B cell (primary cell): ENCODE measurements around the gene ARRDC1. TPM values are rescaled to one million over a fixed set of nuclear protein-coding genes. Genes with fewer than 3 reads are reported as not detected.

ENCODE experiments used
- ATAC-seq: fragments of 200-7000 bp; cut with Tn5 transposase; one replicate; pipeline ENCODE4 v1.10.0; 2021; ENCODE audit warnings: low read depth, mild to moderate bottlenecking, moderate number of reproducible peaks, moderate library complexity
- CTCF ChIA-PET: fragments of 350-600 bp; sonication (Branson Sonifier 250); formaldehyde crosslinking; loops from one replicate; lab custom pipeline; 2021; ENCODE audit warnings: antibody characterized with exemption, inconsistent platforms; lab: Charles Lee
- POLR2A ChIA-PET: fragments of 350-600 bp; sonication (Branson Sonifier 250); formaldehyde crosslinking; loops from one replicate; lab custom pipeline; 2021; ENCODE audit warnings: antibody characterized with exemption; lab: Charles Lee
- DNase-seq: peaks from one replicate; pipeline ENCODE4 v3.0.0; 2013
- H2AFZ ChIP-seq: 2 replicates; pipeline ENCODE4 v1.6.1; 2012; ENCODE audit warnings: mild to moderate bottlenecking, low read depth, low read length; ENCODE audit not compliant: insufficient read depth, poor library complexity, severe bottlenecking
- H3K27ac ChIP-seq, 2 donors: 1 replicate in 1 of 2; 2 replicates in 1 of 2; pipeline ENCODE4 v1.5.1; 2012 to 2013; ENCODE audit warnings: low read length in 2 of 2, mild to moderate bottlenecking in 2 of 2, moderate library complexity in 1 of 2
- H3K27me3 ChIP-seq, 4 experiments: fragments of 200-600 bp in 1 of 4; sonication (generic) in 1 of 4; replicated peaks in 1 of 4; 1 replicate in 2 of 4; 2 replicates in 2 of 4; pipeline versions ENCODE4 v1.6.1 to v1.7.0; 2013 to 2016; ENCODE audit warnings: low read length in 3 of 4, mild to moderate bottlenecking in 2 of 4, mixed read lengths in 1 of 4, moderate library complexity in 1 of 4; ENCODE audit not compliant: insufficient read depth in 4 of 4, control insufficient read depth in 3 of 4; ENCODE audit errors: control extremely low read depth in 1 of 4
- H3K36me3 ChIP-seq, 2 experiments: replicated peaks in 1 of 2; 1 replicate in 1 of 2; 2 replicates in 1 of 2; pipeline versions ENCODE4 v1.6.1 to v1.7.1; 2013; ENCODE audit warnings: low read length in 1 of 2; ENCODE audit not compliant: insufficient read depth in 2 of 2, control insufficient read depth in 1 of 2; ENCODE audit errors: control extremely low read depth in 1 of 2, extremely low read depth in 1 of 2
- H3K4me1 ChIP-seq, 2 donors: fragments of 200-600 bp in 1 of 2; sonication (generic) in 1 of 2; 1 replicate in 1 of 2; 2 replicates in 1 of 2; pipeline versions ENCODE4 v1.5.1 to v1.6.1; 2013 to 2017; ENCODE audit warnings: low read length in 2 of 2; ENCODE audit not compliant: control insufficient read depth in 2 of 2, insufficient read depth in 2 of 2
- H3K4me2 ChIP-seq: replicated peaks from 2 replicates; pipeline ENCODE3; 2012; ENCODE audit warnings: mild to moderate bottlenecking, low read depth, low read length; ENCODE audit not compliant: poor library complexity, severe bottlenecking
- H3K4me3 ChIP-seq, 5 experiments: fragments of 200-600 bp in 1 of 5; sonication (generic) in 1 of 5; 1 replicate in 3 of 5; 2 replicates in 2 of 5; pipeline versions ENCODE4 v1.5.1 to v1.7.0; 2011 to 2016; ENCODE audit warnings: low read length in 4 of 5, mild to moderate bottlenecking in 4 of 5, low read depth in 2 of 5, control low read depth in 1 of 5, moderate library complexity in 1 of 5; ENCODE audit not compliant: insufficient read depth in 1 of 5; ENCODE audit errors: control extremely low read depth in 1 of 5, extremely low read depth in 1 of 5
- H3K79me2 ChIP-seq: fragments of 200-600 bp; sonication (generic); one replicate; pipeline ENCODE4 v1.6.0; 2016; ENCODE audit warnings: low read length; ENCODE audit not compliant: control insufficient read depth, insufficient read depth
- H3K9ac ChIP-seq: fragments of 200-600 bp; sonication (generic); 2 replicates; pipeline ENCODE4 v1.6.1; 2017; ENCODE audit warnings: mild to moderate bottlenecking, low read length, moderate library complexity
- H3K9me3 ChIP-seq, 3 donors: one replicate each; pipeline versions ENCODE4 v1.6.1 to v1.7.1; 2013; ENCODE audit warnings: low read length in 2 of 3; ENCODE audit not compliant: control insufficient read depth in 2 of 3, insufficient read depth in 1 of 3; ENCODE audit errors: control extremely low read depth in 1 of 3
- H4K20me1 ChIP-seq: 2 replicates; pipeline ENCODE4 v1.6.0; 2012; ENCODE audit warnings: mild to moderate bottlenecking, low read length; ENCODE audit not compliant: insufficient read depth, control insufficient read depth, poor library complexity, severe bottlenecking
- H3K27ac Mint-ChIP-seq: one replicate; pipeline ENCODE4 v1.8.0; 2021; ENCODE audit warnings: mixed read lengths
- H3K27me3 Mint-ChIP-seq: one replicate; pipeline ENCODE4 v1.8.0; 2021; ENCODE audit warnings: mixed read lengths
- H3K4me1 Mint-ChIP-seq: one replicate; pipeline ENCODE4 v1.8.0; 2021; ENCODE audit warnings: mixed read lengths
- H3K4me3 Mint-ChIP-seq: one replicate; pipeline ENCODE4 v1.8.0; 2021; ENCODE audit warnings: mixed read lengths
- H3K9me3 Mint-ChIP-seq: one replicate; pipeline ENCODE4 v1.8.0; 2022; ENCODE audit warnings: mixed read lengths; ENCODE audit not compliant: insufficient read depth
- EZH2 ChIP-seq: IDR thresholded peaks from 2 replicates; pipeline ENCODE4 v1.6.1; 2012; ENCODE audit warnings: borderline replicate concordance, low read depth, mild to moderate bottlenecking, moderate library complexity, low read length; ENCODE audit not compliant: insufficient read depth, poor library complexity, severe bottlenecking
- WGBS: methylation state at CpG from one replicate; pipeline ENCODE4 v1.1.5; 2013; ENCODE audit warnings: missing lambda C conversion rate; ENCODE audit not compliant: insufficient coverage; 5-methylcytosine and 5-hydroxymethylcytosine counted together
- intact Hi-C: fragments of 100-400 bp; cut with micrococcal nuclease; formaldehyde crosslinking; loops from one replicate; pipeline ENCODE4 v1.10.0; 2022
- polyA plus RNA-seq: library from polyadenylated mRNA; depleted of rRNA; stranded (reverse); fragments of >200 nt; gene quantifications from 2 replicates; pipeline ENCODE4 v1.2.3, GENCODE V29; 2012
- total RNA-seq, 2 donors: library from RNA; stranded (reverse); fragments of 120-200 nt in 1 of 2; gene quantifications; 1 replicate in 1 of 2; 2 replicates in 1 of 2; pipeline versions ENCODE4 v1.2.3 to v1.2.4, GENCODE V29; 2013 to 2022
- TF ChIP-seq, protein P1 (sequence below): fragments of 200-600 bp; IDR thresholded peaks from one replicate; pipeline ENCODE4 v1.8.0; 2022; ENCODE audit warnings: antibody characterized with exemption, mild to moderate bottlenecking

ARRDC1 gene
- total and polyA plus RNA-seq, 2 donors (not counting 1 experiment from before 2014, with no cell fraction given): 89.2 to 227 TPM

DNA sequence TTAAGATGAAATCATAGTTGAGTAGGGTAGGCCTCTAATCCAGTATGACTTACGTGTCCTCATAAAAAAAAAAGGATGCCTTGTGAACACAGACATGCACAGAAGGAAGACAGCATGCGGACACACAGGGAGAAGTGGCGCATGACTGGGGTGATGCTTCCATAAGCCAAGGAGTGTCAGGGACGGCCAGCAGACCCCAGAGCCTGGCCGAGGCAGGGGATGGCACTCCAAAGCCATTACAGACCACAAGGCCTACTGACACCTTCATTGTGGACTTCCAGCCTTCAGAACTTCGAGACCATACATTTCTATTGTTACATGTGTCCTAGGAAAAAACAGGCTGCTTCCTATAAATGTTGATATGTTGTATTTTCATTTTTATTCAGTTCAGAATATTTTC lies 33.2 kb downstream of the ARRDC1 start:
- Histone ChIP-seq H3K4me1 (peaks cover 11 to 13% of the 10 kb centered on the region in 2 donors), H3K4me3 (peak overlapping the region in 1 of 5 experiments; percentile 48), H2AFZ (no peak overlapping the region), H3K9me3 (no peaks in the 10 kb centered on the region), H3K79me2 (peaks cover 93% of the 10 kb centered on the region), H3K9ac (peak overlapping the region; percentile 60), H3K4me2 (peak overlapping the region; percentile 62), H3K27ac (peak overlapping the region; percentile 18 to 79), H4K20me1 (peaks cover 48% of the 10 kb centered on the region), H3K36me3 (peaks cover 0 to 11% of the 10 kb centered on the region in 2 experiments), H3K27me3 (no peaks in the 10 kb centered on the region)
- intact Hi-C loops: no loop called here
- ChIA-PET POLR2A (no interaction called here), CTCF (interaction anchor here (0.7 to 2.0 kb wide), 2 partner anchors 34 to 76 kb away, joined by 3 to 10 read pairs; no protein-coding TSS in a partner anchor)
- Mint-ChIP-seq H3K27me3 (no peaks in the 10 kb centered on the region), H3K4me3 (peak overlapping the region; percentile 47), H3K9me3 (no peaks in the 10 kb centered on the region), H3K27ac (no peak overlapping the region), H3K4me1 (peaks cover 43% of the 10 kb centered on the region)
- 93% methylated on average over 5 of the region's 6 CpGs for WGBS
- DNase-seq: no peak
- TF ChIP-seq EZH2: no peak
- TF ChIP-seq, protein P1, sequence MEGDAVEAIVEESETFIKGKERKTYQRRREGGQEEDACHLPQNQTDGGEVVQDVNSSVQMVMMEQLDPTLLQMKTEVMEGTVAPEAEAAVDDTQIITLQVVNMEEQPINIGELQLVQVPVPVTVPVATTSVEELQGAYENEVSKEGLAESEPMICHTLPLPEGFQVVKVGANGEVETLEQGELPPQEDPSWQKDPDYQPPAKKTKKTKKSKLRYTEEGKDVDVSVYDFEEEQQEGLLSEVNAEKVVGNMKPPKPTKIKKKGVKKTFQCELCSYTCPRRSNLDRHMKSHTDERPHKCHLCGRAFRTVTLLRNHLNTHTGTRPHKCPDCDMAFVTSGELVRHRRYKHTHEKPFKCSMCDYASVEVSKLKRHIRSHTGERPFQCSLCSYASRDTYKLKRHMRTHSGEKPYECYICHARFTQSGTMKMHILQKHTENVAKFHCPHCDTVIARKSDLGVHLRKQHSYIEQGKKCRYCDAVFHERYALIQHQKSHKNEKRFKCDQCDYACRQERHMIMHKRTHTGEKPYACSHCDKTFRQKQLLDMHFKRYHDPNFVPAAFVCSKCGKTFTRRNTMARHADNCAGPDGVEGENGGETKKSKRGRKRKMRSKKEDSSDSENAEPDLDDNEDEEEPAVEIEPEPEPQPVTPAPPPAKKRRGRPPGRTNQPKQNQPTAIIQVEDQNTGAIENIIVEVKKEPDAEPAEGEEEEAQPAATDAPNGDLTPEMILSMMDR: no peak
- ATAC-seq: no peak

DNA sequence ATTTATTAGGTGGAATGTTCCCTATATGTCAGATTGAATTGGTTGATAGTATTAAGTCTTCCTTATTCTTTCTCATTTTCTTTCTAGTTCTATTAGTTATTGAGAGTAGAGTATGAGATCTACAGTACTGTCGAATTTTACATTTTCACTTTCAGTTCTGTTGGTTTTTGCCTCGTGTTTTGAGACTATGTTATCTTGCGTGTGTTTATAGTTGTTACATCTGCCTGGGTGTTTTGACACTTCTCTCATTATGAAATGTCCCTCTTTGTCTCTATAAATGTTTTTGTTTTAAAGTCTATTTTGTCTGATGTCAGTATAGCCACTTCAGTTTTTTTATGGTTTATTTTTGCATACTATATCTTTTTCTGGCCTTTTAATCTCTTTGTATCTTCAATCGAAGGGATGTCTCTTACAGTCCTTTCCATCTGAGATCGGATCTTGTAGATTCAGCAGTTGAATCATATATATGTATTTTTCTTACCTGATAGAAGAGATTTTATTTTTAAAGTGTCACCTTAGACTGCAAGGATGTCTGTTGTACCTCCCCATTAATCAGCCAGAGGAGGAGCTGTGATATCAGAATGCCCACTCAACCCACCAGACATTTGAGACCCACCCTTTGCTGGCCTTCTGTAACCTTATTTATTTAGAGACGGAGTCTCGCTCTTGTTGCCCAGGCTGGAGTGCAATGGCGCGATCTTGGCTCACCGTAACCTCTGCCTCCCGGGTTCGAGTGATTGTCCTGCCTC lies 34.0 kb downstream of the ARRDC1 start:
- H3K27ac Mint-ChIP-seq: peak overlapping the region; percentile 76
- H3K4me1 ChIP-seq: peaks cover 11 to 13% of the 10 kb centered on the region in 2 donors
- peak overlapping the region; percentile 62 for H3K4me2 ChIP-seq
- intact Hi-C loops: no loop called here
- ChIA-PET POLR2A (no interaction called here), CTCF (no interaction called here)
- peak overlapping the region in 4 of 5 experiments; percentile 2 to 48 (median 12) for H3K4me3 ChIP-seq
- no peaks in the 10 kb centered on the region for H3K27me3 ChIP-seq
- 100% methylated on average over 7 of the region's 12 CpGs for WGBS
- peaks cover 48% of the 10 kb centered on the region for H4K20me1 ChIP-seq
- no peaks in the 10 kb centered on the region for H3K9me3 Mint-ChIP-seq
- no peaks in the 10 kb centered on the region for H3K9me3 ChIP-seq
- H3K4me1 Mint-ChIP-seq: peaks cover 39% of the 10 kb centered on the region
- peaks cover 0 to 16% of the 10 kb centered on the region in 2 experiments for H3K36me3 ChIP-seq
- H3K27ac ChIP-seq: peak overlapping the region; percentile 36 to 79
- H3K79me2 ChIP-seq: peaks cover 93% of the 10 kb centered on the region
- ATAC-seq (peak; percentile 63), DNase-seq (peak; percentile 52)
- no peaks in the 10 kb centered on the region for H3K27me3 Mint-ChIP-seq
- H3K9ac ChIP-seq: peak overlapping the region; percentile 60
- no peak for TF ChIP-seq EZH2
- TF ChIP-seq, protein P1: no peak
- H3K4me3 Mint-ChIP-seq: peak overlapping the region; percentile 66
- peak overlapping the region; percentile 30 for H2AFZ ChIP-seq
